ENCODE results near the gene MAPK13.

The MAPK13 gene

GRCh38 chr6:36133912-36134311, 3.6 kb downstream of the MAPK13 start:
- no peaks in the 10 kb centered on the region for H4K20me1 ChIP-seq (ENCODE audit: insufficient read depth, low read length)
- H3K9ac ChIP-seq (ENCODE audit: low read length) = no peak overlapping the region
- H3K79me2 ChIP-seq (ENCODE audit: low read length) = peaks cover 31% of the 10 kb centered on the region
- peaks cover 22% of the 10 kb centered on the region for H3K4me1 ChIP-seq (ENCODE audit: low read length)
- no peaks in the 10 kb centered on the region for H3K9me3 ChIP-seq (replicated peaks; ENCODE audit: insufficient read depth, low read length)
- H3K9me2 ChIP-seq (replicated peaks; ENCODE audit: insufficient read depth, low read length) = no peaks in the 10 kb centered on the region
- H3K36me3 ChIP-seq (replicated peaks; ENCODE audit: insufficient read depth, low read length) = no peaks in the 10 kb centered on the region
- no peak overlapping the region for H2AFZ ChIP-seq (ENCODE audit: low read length)
- H3K4me3 ChIP-seq (ENCODE audit: low read length) = no peak overlapping the region
- H3K4me2 ChIP-seq (ENCODE audit: low read depth, low read length) = no peak overlapping the region
- TF ChIP-seq EZH2phosphoT487 (IDR thresholded peaks at IDR 0.05; ENCODE audit: low read length) (no peak), CTCF (IDR thresholded peaks at IDR 0.05; ENCODE audit: low read length) (no peak), EZH2 (optimal IDR thresholded peaks at IDR 0.05; ENCODE audit: low read depth, low read length) (no peak)
- no peak overlapping the region for H3K27ac ChIP-seq (ENCODE audit: low read length)
- DNase-seq = no peak
- H3F3A ChIP-seq (ENCODE audit: insufficient read depth, low read length) = peaks cover 21% of the 10 kb centered on the region
- H3K27me3 ChIP-seq (replicated peaks; ENCODE audit: insufficient read depth, low read length) = no peaks in the 10 kb centered on the region

GRCh38 chr6:36135053-36135731, 4.9 kb downstream of the MAPK13 start:
- Histone ChIP-seq H3K9me2 (replicated peaks; ENCODE audit: insufficient read depth, low read length) (no peaks in the 10 kb centered on the region), H4K20me1 (ENCODE audit: insufficient read depth, low read length) (no peaks in the 10 kb centered on the region), H3K27ac (ENCODE audit: low read length) (no peak overlapping the region)

DNA sequence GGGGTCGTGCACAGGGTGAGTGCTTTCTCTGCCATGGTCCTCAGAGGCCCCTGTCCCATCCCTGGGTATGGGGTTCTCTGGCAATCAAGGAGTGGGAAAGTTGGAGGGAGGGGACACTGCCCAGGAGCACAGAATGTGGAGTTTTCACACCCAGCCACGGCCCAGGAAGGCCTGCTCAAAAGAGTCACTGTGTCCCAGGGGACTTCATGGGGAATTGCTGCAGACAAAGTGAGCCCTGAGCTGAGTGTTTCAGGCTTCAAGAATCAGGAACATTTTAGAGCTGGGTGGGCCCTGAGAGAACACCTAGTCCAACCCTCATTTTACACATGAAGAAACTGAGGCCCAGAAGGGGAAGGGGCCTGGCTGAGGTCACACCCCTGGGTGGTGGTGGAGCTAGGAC, 5.7 kb downstream of the MAPK13 start:
- no peak for DNase-seq
- Histone ChIP-seq H3K27me3 (replicated peaks; ENCODE audit: insufficient read depth, low read length) (no peaks in the 10 kb centered on the region), H3K4me2 (ENCODE audit: low read depth, low read length) (no peak overlapping the region), H3K27ac (ENCODE audit: low read length) (no peak overlapping the region), H3K36me3 (replicated peaks; ENCODE audit: insufficient read depth, low read length) (no peaks in the 10 kb centered on the region), H3K4me3 (ENCODE audit: low read length) (no peak overlapping the region), H3K79me2 (ENCODE audit: low read length) (peaks cover 23% of the 10 kb centered on the region), H2AFZ (ENCODE audit: low read length) (no peak overlapping the region), H3K4me1 (ENCODE audit: low read length) (peaks cover 14% of the 10 kb centered on the region), H3K9me2 (replicated peaks; ENCODE audit: insufficient read depth, low read length) (no peaks in the 10 kb centered on the region), H4K20me1 (ENCODE audit: insufficient read depth, low read length) (no peaks in the 10 kb centered on the region), H3F3A (ENCODE audit: insufficient read depth, low read length) (peaks cover 13% of the 10 kb centered on the region), H3K9ac (ENCODE audit: low read length) (no peak overlapping the region), H3K9me3 (replicated peaks; ENCODE audit: insufficient read depth, low read length) (no peaks in the 10 kb centered on the region)
- TF ChIP-seq CTCF (IDR thresholded peaks at IDR 0.05; ENCODE audit: low read length) (no peak), EZH2 (optimal IDR thresholded peaks at IDR 0.05; ENCODE audit: low read depth, low read length) (no peak), EZH2phosphoT487 (IDR thresholded peaks at IDR 0.05; ENCODE audit: low read length) (no peak)

More at GRCh38 chr6:36135053-36135731, 4.9 kb downstream of the MAPK13 start:
- H3K4me3 ChIP-seq (ENCODE audit: low read length) = no peak overlapping the region
- no peaks in the 10 kb centered on the region for H3K36me3 ChIP-seq (replicated peaks; ENCODE audit: insufficient read depth, low read length)
- no peaks in the 10 kb centered on the region for H3K27me3 ChIP-seq (replicated peaks; ENCODE audit: insufficient read depth, low read length)
- H3K79me2 ChIP-seq (ENCODE audit: low read length) = peaks cover 27% of the 10 kb centered on the region
- peaks cover 17% of the 10 kb centered on the region for H3F3A ChIP-seq (ENCODE audit: insufficient read depth, low read length)
- no peaks in the 10 kb centered on the region for H3K9me3 ChIP-seq (replicated peaks; ENCODE audit: insufficient read depth, low read length)
- H2AFZ ChIP-seq (ENCODE audit: low read length) = no peak overlapping the region
- H3K4me2 ChIP-seq (ENCODE audit: low read depth, low read length) = no peak overlapping the region
- H3K9ac ChIP-seq (ENCODE audit: low read length) = no peak overlapping the region
- TF ChIP-seq EZH2 (optimal IDR thresholded peaks at IDR 0.05; ENCODE audit: low read depth, low read length) (no peak), EZH2phosphoT487 (IDR thresholded peaks at IDR 0.05; ENCODE audit: low read length) (no peak), CTCF (IDR thresholded peaks at IDR 0.05; ENCODE audit: low read length) (no peak)
- H3K4me1 ChIP-seq (ENCODE audit: low read length) = peaks cover 14% of the 10 kb centered on the region
- DNase-seq = no peak
